Kidney capillary endothelial cell (primary cell): Measurements from ENCODE around the gene MLPH.

ENCODE experiments used
- DNase-seq: peaks from one replicate; pipeline ENCODE4 v3.0.0-alpha.2; 2018; ENCODE audit warnings: low spot score

Gene MLPH

DNA sequence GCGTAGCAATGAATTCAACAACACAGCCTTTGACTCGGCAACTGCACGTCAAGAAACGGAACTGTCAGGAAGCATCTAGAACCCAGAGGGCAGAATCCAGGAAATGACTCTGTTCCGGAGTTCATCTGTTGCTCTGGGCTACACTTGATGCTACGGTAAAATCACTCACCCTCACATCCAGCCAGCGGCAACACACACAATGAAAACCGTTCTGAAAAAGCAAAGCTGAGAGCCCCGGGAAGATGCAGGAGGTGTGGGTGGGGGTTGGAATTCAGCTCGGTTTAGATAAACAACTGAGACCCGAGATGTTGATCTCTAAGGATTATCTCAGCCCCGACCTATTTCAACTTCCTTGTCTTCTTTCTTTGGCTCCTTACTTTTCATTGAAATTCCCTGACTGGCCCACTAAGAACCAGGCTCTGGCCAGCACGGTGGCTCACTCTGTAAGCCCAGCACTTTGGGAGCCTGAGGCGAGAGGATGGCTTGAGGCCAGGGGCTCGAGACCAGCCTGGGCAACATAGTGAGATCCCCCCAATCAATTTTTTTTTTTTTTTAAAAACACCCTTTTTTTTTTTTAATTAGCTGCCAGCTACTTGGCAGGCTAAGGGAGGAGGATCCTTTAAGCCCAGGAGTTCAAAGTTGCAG lies 116.8 kb downstream of the MLPH start:
- peak; percentile 95 for DNase-seq

DNA sequence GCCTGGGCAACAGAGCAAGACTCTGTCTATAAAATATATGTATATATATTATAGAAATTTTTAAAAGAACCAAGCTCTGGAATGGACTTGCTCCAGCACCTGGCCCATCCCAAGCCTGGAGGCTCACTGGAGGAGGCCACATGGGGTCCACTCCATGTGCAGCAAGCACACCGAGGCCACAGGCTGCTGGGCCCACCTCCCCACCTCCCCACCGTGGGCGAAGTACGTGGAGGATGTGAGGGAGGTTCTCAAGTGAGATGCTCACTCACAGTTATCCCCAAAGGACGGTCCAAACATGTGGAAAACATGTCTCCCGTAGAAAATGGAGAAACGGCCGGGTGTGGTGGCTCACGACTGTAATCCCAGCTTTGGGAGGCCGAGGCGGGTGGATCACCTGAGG lies 117.3 kb downstream of the MLPH start:
- no peak for DNase-seq
